CD8-positive, alpha-beta memory T cell (primary cell): ENCODE results near the gene MYO1H. TPM values are rescaled to one million over a fixed set of nuclear protein-coding genes. Genes with fewer than 3 reads are reported as not detected.

Experiments
- CTCF ChIA-PET: fragments of 350-600 bp; sonication (Branson Sonifier 250); formaldehyde crosslinking; loops from one replicate; lab custom pipeline; 2021; ENCODE audit warnings: antibody characterized with exemption; lab: Charles Lee
- POLR2A ChIA-PET: fragments of 350-600 bp; sonication (Branson Sonifier 250); formaldehyde crosslinking; loops from one replicate; lab custom pipeline; 2021; ENCODE audit warnings: antibody characterized with exemption; lab: Charles Lee
- DNase-seq, 5 donors: peaks; one replicate each; pipeline versions ENCODE4 v3.0.0 to v3.0.0-alpha.2; 2020 to 2022; ENCODE audit warnings: mixed read lengths in 1 of 5
- H3K27ac ChIP-seq: one replicate; pipeline ENCODE4 v1.7.0; 2013; ENCODE audit warnings: low read depth, mild to moderate bottlenecking, low read length, moderate library complexity
- H3K27me3 ChIP-seq: 2 replicates; pipeline ENCODE4 v1.7.0; 2013; ENCODE audit warnings: low read length, mild to moderate bottlenecking; ENCODE audit not compliant: insufficient read depth, poor library complexity, severe bottlenecking
- H3K36me3 ChIP-seq: 2 replicates; pipeline ENCODE4 v1.7.0; 2013; ENCODE audit warnings: mild to moderate bottlenecking, low read length, moderate library complexity; ENCODE audit not compliant: insufficient read depth
- H3K4me1 ChIP-seq: 2 replicates; pipeline ENCODE4 v1.7.0; 2013; ENCODE audit warnings: mild to moderate bottlenecking, low read length, moderate library complexity; ENCODE audit not compliant: insufficient read depth
- H3K4me3 ChIP-seq: 2 replicates; pipeline ENCODE4 v1.7.0; 2013; ENCODE audit warnings: mild to moderate bottlenecking, low read length
- H3K9me3 ChIP-seq: 2 replicates; pipeline ENCODE4 v1.7.0; 2013; ENCODE audit warnings: mild to moderate bottlenecking, low read length
- H3K27ac Mint-ChIP-seq, 8 donors: one replicate each; pipeline ENCODE4 v1.8.0; 2020 to 2021; ENCODE audit warnings: mixed read lengths in 8 of 8, mild to moderate bottlenecking in 6 of 8, inconsistent platforms in 3 of 8, moderate library complexity in 3 of 8
- H3K27me3 Mint-ChIP-seq, 2 donors: one replicate each; pipeline ENCODE4 v1.8.0; 2020 to 2021; ENCODE audit warnings: mixed read lengths in 2 of 2, mild to moderate bottlenecking in 1 of 2, moderate library complexity in 1 of 2
- H3K36me3 Mint-ChIP-seq, 3 donors: one replicate each; pipeline ENCODE4 v1.8.0; 2020 to 2021; ENCODE audit warnings: mixed read lengths in 3 of 3, inconsistent platforms in 1 of 3, mild to moderate bottlenecking in 1 of 3
- H3K4me1 Mint-ChIP-seq, 3 donors: one replicate each; pipeline ENCODE4 v1.8.0; 2020 to 2021; ENCODE audit warnings: mixed read lengths in 3 of 3, inconsistent platforms in 1 of 3, mild to moderate bottlenecking in 1 of 3
- H3K4me3 Mint-ChIP-seq, 7 donors: one replicate each; pipeline ENCODE4 v1.8.0; 2020 to 2021; ENCODE audit warnings: mixed read lengths in 7 of 7, mild to moderate bottlenecking in 6 of 7, moderate library complexity in 4 of 7, inconsistent platforms in 2 of 7
- H3K9me3 Mint-ChIP-seq, 5 donors: one replicate each; pipeline ENCODE4 v1.8.0; 2020 to 2022; ENCODE audit warnings: mixed read lengths in 5 of 5, mild to moderate bottlenecking in 3 of 5, moderate library complexity in 2 of 5, inconsistent platforms in 1 of 5
- polyA plus RNA-seq: library from polyadenylated mRNA; unstranded; fragments of 300-500 nt; fragmentation: Illumina TruSeq; gene quantifications from one replicate; pipeline ENCODE4 v1.2.3, GENCODE V29; 2021
- total RNA-seq, 2 experiments: library from RNA; stranded (reverse); gene quantifications; one replicate each; pipeline ENCODE4 v1.2.3, GENCODE V29; 2021

Gene MYO1H
- total and polyA plus RNA-seq, 3 experiments from 2014 or later, result not detected

DNA sequence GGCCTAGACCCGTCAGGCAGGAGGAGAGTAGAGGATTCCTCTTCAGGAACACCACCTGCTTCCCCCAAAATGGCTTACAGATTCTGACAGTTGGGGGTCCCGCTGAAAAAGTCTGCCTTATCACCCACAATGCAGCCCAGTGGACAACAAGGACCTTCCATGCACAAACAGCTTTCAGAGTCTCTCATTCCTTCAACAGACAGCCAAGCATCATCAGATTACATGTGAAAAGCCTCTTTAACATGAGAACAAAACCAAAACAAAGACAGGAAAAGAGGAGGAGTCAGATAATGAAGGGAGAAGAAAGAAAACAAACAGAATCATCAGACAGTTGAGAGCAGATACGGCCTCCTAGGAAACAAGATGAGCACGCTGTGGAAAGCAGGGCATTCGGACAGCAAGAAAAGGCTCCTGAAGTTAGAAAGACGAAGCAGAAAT, 111.1 kb downstream of the MYO1H start:
- POLR2A ChIA-PET, result no interaction called here
- H3K36me3 Mint-ChIP-seq, result peaks cover 4 to 86% (median 23%) of the 10 kb centered on the region in 3 donors
- no peaks in the 10 kb centered on the region for H3K27me3 Mint-ChIP-seq

GRCh38 chr12:109459247-109459646, 111.5 kb downstream of the MYO1H start:
- Histone ChIP-seq H3K4me1 (peaks cover 29% of the 10 kb centered on the region), H3K27me3 (no peaks in the 10 kb centered on the region), H3K4me3 (no peak overlapping the region), H3K27ac (no peak overlapping the region), H3K36me3 (peaks cover 35% of the 10 kb centered on the region), H3K9me3 (no peaks in the 10 kb centered on the region)
- CTCF ChIA-PET, result no interaction called here
- Mint-ChIP-seq H3K27me3 (no peaks in the 10 kb centered on the region), H3K4me3 (no peak overlapping the region), H3K4me1 (peaks cover 20 to 36% (median 28%) of the 10 kb centered on the region in 3 donors), H3K27ac (peak overlapping the region in 3 of 8 donors; percentile 11 to 77 (median 52)), H3K36me3 (peaks cover 4 to 84% (median 20%) of the 10 kb centered on the region in 3 donors), H3K9me3 (no peaks in the 10 kb centered on the region)
- POLR2A ChIA-PET, result no interaction called here
- no peak for DNase-seq

More for the DNA sequence above, 111.1 kb downstream of the MYO1H start:
- no peak for DNase-seq
- Mint-ChIP-seq H3K4me3 (no peak overlapping the region), H3K9me3 (no peaks in the 10 kb centered on the region), H3K4me1 (peaks cover 20 to 31% (median 23%) of the 10 kb centered on the region in 3 donors), H3K27ac (peak overlapping the region in 5 of 8 donors; percentile 11 to 77 (median 27))
- Histone ChIP-seq H3K9me3 (no peaks in the 10 kb centered on the region), H3K27me3 (no peaks in the 10 kb centered on the region), H3K27ac (no peak overlapping the region), H3K4me3 (no peak overlapping the region), H3K36me3 (peaks cover 39% of the 10 kb centered on the region), H3K4me1 (peaks cover 27% of the 10 kb centered on the region)
- CTCF ChIA-PET, result no interaction called here

DNA sequence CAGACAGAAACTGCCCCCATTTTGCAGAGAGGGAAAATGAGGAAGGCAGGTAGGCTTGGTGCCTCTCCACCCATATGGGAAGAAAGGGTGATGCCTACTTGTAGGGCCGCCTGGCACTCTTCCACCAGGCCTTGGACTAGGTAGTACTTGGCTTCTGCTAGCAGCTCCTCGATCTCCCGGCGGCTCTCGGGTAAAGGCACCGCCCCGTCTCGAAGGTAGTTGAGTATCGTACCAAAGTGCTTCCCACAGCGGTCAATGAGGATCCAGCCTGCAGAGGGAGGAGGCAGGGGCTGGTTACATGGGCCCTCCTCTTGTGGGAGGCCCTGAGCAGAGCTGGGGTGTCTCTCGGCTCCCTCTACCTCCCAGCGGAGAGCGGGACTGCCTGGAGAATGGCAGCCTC, 112.8 kb downstream of the MYO1H start:
- H3K4me3 Mint-ChIP-seq, result no peak overlapping the region
- H3K27me3 ChIP-seq, result no peaks in the 10 kb centered on the region
- no peaks in the 10 kb centered on the region for H3K9me3 ChIP-seq
- no peak for DNase-seq
- ChIA-PET POLR2A (no interaction called here), CTCF (no interaction called here)
- H3K4me1 ChIP-seq, result peaks cover 29% of the 10 kb centered on the region
- no peaks in the 10 kb centered on the region for H3K27me3 Mint-ChIP-seq
- H3K36me3 Mint-ChIP-seq, result peaks cover 4 to 84% (median 19%) of the 10 kb centered on the region in 3 donors
- no peaks in the 10 kb centered on the region for H3K9me3 Mint-ChIP-seq
- peaks cover 28 to 49% (median 41%) of the 10 kb centered on the region in 3 donors for H3K4me1 Mint-ChIP-seq
- no peak overlapping the region for H3K27ac Mint-ChIP-seq
- H3K27ac ChIP-seq, result peak overlapping the region; percentile 61
- H3K36me3 ChIP-seq, result peaks cover 26% of the 10 kb centered on the region
- no peak overlapping the region for H3K4me3 ChIP-seq

DNA sequence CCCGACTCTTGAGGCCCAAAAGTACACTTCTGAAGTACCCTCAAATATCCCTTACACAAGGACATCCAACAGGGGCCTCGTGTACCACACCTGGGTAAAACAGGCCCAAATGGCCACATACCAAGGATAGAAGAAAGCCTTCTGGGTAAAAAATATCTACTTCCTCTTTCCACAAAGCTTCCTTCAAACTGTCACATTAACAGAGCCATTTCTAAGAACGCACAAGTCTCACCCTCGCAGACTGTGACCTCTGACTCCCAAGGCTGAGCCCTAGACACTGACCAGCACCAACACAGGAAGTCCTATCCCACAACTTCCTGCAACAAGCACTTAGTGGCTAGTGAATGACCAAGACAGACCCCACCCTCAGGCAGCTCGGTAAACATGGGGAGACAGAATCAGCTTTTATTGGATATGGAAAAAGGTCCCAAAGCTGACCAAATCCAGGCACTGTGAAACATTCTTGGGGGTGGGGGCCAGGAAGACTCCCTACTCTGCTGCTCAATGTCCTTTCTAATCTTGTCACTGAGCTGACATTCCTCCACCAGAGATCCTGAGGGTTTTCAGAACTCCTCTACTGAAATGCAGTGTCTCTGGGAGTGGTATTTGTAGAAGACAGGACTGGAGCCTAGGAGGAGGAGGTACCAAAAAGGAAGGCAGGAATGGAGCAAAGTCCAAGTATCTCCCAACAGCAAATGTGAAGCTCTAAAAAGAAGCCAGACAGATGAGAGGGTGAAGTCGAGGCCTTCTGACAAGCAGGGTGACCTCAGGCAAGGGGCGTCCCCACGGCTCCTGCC, 113.5 kb downstream of the MYO1H start:
- peak overlapping the region in 1 of 7 donors; percentile 10 for H3K4me3 Mint-ChIP-seq
- CTCF ChIA-PET, result no interaction called here
- H3K27ac Mint-ChIP-seq, result peak overlapping the region in 5 of 8 donors; percentile 35 to 86 (median 77)
- peaks cover 31 to 56% (median 48%) of the 10 kb centered on the region in 3 donors for H3K4me1 Mint-ChIP-seq
- no peaks in the 10 kb centered on the region for H3K9me3 Mint-ChIP-seq
- no peaks in the 10 kb centered on the region for H3K27me3 ChIP-seq
- peaks cover 4 to 83% (median 19%) of the 10 kb centered on the region in 3 donors for H3K36me3 Mint-ChIP-seq
- peaks cover 29% of the 10 kb centered on the region for H3K4me1 ChIP-seq
- H3K27me3 Mint-ChIP-seq, result no peaks in the 10 kb centered on the region
- DNase-seq, result no peak
- H3K9me3 ChIP-seq, result no peaks in the 10 kb centered on the region
- peaks cover 19% of the 10 kb centered on the region for H3K36me3 ChIP-seq
- POLR2A ChIA-PET, result no interaction called here
- peak overlapping the region; percentile 61 for H3K27ac ChIP-seq
- no peak overlapping the region for H3K4me3 ChIP-seq

DNA sequence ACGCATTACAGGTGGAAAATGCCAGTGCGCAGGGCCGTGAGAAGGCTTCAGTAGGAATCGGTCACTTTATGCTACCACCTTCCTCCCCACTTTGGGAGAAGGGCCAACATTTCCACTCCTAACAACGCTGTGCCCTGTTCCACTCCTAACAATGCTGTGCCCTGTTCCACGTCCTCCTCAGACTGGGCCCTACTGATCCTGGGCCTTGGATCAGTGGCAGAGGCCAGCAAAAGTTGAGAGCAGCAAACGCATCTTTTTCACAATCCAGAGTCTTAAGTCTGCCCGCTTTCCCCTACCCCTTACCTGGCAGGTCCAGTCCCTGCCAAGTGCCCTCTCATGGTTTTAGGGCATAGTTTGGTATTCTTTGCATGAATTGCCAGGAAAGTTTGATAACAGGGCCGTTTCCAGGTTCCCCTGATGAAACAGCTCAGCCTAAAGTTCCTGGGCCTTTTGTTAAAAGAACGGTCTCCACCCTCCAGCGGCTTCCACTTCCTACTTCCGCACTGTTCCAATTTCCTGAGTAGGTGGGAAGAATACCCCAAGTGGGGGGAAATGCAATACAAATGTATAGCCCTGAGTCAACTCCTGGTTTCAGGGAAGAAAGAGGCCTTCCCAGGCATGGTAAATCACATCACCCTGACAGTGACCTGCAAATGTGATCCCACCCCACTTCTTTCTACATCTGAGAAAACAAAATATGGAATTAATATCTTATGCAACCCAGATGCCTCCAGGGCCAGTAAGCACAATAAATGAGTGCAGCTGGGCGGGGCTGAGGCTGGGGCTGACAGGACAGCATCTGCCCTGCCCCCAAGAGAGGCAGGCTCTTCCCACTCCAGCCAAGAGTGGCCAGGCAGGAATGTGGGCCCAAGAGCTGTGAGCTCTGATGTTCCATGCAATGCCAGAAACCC, 114.4 kb downstream of the MYO1H start:
- H3K27ac ChIP-seq, result peak overlapping the region; percentile 61
- H3K36me3 ChIP-seq, result peaks cover 11% of the 10 kb centered on the region

GRCh38 chr12:109462868-109463692, 115.4 kb downstream of the MYO1H start:
- no peak overlapping the region for H3K27ac ChIP-seq
- peaks cover 0 to 82% (median 8%) of the 10 kb centered on the region in 3 donors for H3K36me3 Mint-ChIP-seq
- peaks cover 12% of the 10 kb centered on the region for H3K36me3 ChIP-seq
- peaks cover 29% of the 10 kb centered on the region for H3K4me1 ChIP-seq
- no peaks in the 10 kb centered on the region for H3K27me3 ChIP-seq
- H3K27me3 Mint-ChIP-seq, result no peaks in the 10 kb centered on the region
- peak in 1 of 5 donors; percentile 19 for DNase-seq
- peak overlapping the region in 1 of 7 donors; percentile 40 for H3K4me3 Mint-ChIP-seq
- POLR2A ChIA-PET, result no interaction called here
- peak overlapping the region in 4 of 8 donors; percentile 12 to 80 (median 65) for H3K27ac Mint-ChIP-seq
- H3K9me3 Mint-ChIP-seq, result no peaks in the 10 kb centered on the region
- H3K4me3 ChIP-seq, result no peak overlapping the region
- H3K9me3 ChIP-seq, result no peaks in the 10 kb centered on the region
- peaks cover 31 to 64% (median 50%) of the 10 kb centered on the region in 3 donors for H3K4me1 Mint-ChIP-seq
- CTCF ChIA-PET, result interaction anchor here (0.9 kb wide), 1 partner anchor 13 kb away, joined by 3 read pairs; no protein-coding TSS in a partner anchor

More for the DNA sequence above, 114.4 kb downstream of the MYO1H start:
- DNase-seq, result no peak
- no peaks in the 10 kb centered on the region for H3K9me3 ChIP-seq
- H3K27me3 Mint-ChIP-seq, result no peaks in the 10 kb centered on the region
- no peak overlapping the region for H3K4me3 ChIP-seq
- peaks cover 1 to 82% (median 14%) of the 10 kb centered on the region in 3 donors for H3K36me3 Mint-ChIP-seq
- no peaks in the 10 kb centered on the region for H3K27me3 ChIP-seq
- no peak overlapping the region for H3K4me3 Mint-ChIP-seq
- H3K4me1 Mint-ChIP-seq, result peaks cover 31 to 64% (median 50%) of the 10 kb centered on the region in 3 donors
- no peaks in the 10 kb centered on the region for H3K9me3 Mint-ChIP-seq
- CTCF ChIA-PET, result interaction anchor here (0.9 kb wide), 1 partner anchor 14 kb away, joined by 3 read pairs; no protein-coding TSS in a partner anchor
- POLR2A ChIA-PET, result no interaction called here
- H3K4me1 ChIP-seq, result peaks cover 29% of the 10 kb centered on the region
- H3K27ac Mint-ChIP-seq, result peak overlapping the region in 3 of 8 donors; percentile 13 to 80 (median 67)

DNA sequence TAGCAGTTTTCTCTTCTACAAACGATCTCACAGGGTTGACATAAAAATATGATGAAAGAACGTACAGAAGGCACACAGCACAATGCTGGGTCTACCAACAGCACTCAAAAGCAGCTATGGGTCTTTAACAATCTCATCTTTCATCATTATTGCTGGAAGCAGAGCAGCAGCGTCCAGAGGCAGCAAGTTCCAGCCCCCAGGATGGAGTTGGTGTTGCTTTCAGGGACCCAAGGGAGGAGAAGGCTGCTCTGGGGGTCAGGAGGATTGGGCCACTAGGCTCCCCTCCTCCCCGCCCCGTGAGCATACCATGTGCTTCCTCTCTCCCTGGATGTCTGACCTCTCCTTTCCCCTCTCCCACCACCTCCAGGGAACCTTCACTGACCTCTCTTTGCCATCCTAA, 116.1 kb downstream of the MYO1H start:
- DNase-seq, result no peak
- CTCF ChIA-PET, result no interaction called here
- no peak overlapping the region for H3K27ac Mint-ChIP-seq
- no peaks in the 10 kb centered on the region for H3K9me3 Mint-ChIP-seq
- Histone ChIP-seq H3K4me1 (peaks cover 29% of the 10 kb centered on the region), H3K4me3 (no peak overlapping the region), H3K9me3 (no peaks in the 10 kb centered on the region), H3K27ac (no peak overlapping the region), H3K27me3 (no peaks in the 10 kb centered on the region), H3K36me3 (peaks cover 12% of the 10 kb centered on the region)
- H3K27me3 Mint-ChIP-seq, result no peaks in the 10 kb centered on the region
- peaks cover 31 to 64% (median 50%) of the 10 kb centered on the region in 3 donors for H3K4me1 Mint-ChIP-seq
- no peak overlapping the region for H3K4me3 Mint-ChIP-seq
- POLR2A ChIA-PET, result no interaction called here
- peaks cover 0 to 85% (median 8%) of the 10 kb centered on the region in 3 donors for H3K36me3 Mint-ChIP-seq
